Hematopoietic multipotent progenitor cell treated with erythropoietin and hydrocortisone succinate and interleukin-3 and kit ligand, for 6 days (in vitro differentiated cells): ENCODE data around the gene IFNGR2.

Source experiments
- DNase-seq: peaks from one replicate; pipeline ENCODE4 v3.0.0-alpha.2; 2015

Gene IFNGR2

GRCh38 chr21:33403128-33403785 is at the start of gene IFNGR2:
Gene IFNGR2, plus strand, starts transcription at chr21:33403413. Its CDS starts 131 bp downstream, at chr21:33403544.
- DNase-seq, result peak; percentile 61

- DNase-seq, result no peak
Measured at GRCh38 chr21:33355355-33355754, 47.9 kb upstream of the IFNGR2 start.

- DNase-seq, result no peak
Measured at GRCh38 chr21:33355996-33356395, 47.2 kb upstream of the IFNGR2 start.

GRCh38 chr21:33357177-33357576 is 46.0 kb upstream of the IFNGR2 start:
- DNase-seq, result no peak

GRCh38 chr21:33359446-33359845 is 43.8 kb upstream of the IFNGR2 start:
- no peak for DNase-seq

- DNase-seq, result no peak
Measured at GRCh38 chr21:33360281-33360680, 42.9 kb upstream of the IFNGR2 start.

GRCh38 chr21:33360881-33361602 is 42.2 kb upstream of the IFNGR2 start:
- DNase-seq, result peak; percentile 83

GRCh38 chr21:33362044-33362555 is 41.1 kb upstream of the IFNGR2 start:
- DNase-seq, result peak; percentile 80

- peak; percentile 65 for DNase-seq
Measured at GRCh38 chr21:33363911-33364609, 39.2 kb upstream of the IFNGR2 start.

GRCh38 chr21:33364830-33365229 is 38.4 kb upstream of the IFNGR2 start:
- no peak for DNase-seq

GRCh38 chr21:33367309-33367973 is 35.8 kb upstream of the IFNGR2 start:
- no peak for DNase-seq

GRCh38 chr21:33368124-33368523 is 35.1 kb upstream of the IFNGR2 start:
- peak; percentile 92 for DNase-seq

- no peak for DNase-seq
Measured at GRCh38 chr21:33368576-33368975, 34.6 kb upstream of the IFNGR2 start.

GRCh38 chr21:33369586-33369985 is 33.6 kb upstream of the IFNGR2 start:
- DNase-seq, result no peak

GRCh38 chr21:33370305-33370704 is 32.9 kb upstream of the IFNGR2 start:
- DNase-seq, result no peak

GRCh38 chr21:33371366-33371765 is 31.8 kb upstream of the IFNGR2 start:
- no peak for DNase-seq

- no peak for DNase-seq
Measured at GRCh38 chr21:33372582-33372981, 30.6 kb upstream of the IFNGR2 start.

- DNase-seq, result no peak
Measured at GRCh38 chr21:33373451-33373850, 29.8 kb upstream of the IFNGR2 start.

GRCh38 chr21:33374080-33374449 is 29.1 kb upstream of the IFNGR2 start:
- DNase-seq, result no peak

- peak; percentile 81 for DNase-seq
Measured at GRCh38 chr21:33374450-33375096, 28.6 kb upstream of the IFNGR2 start.

GRCh38 chr21:33375101-33375644 is 28.0 kb upstream of the IFNGR2 start:
- DNase-seq, result no peak

GRCh38 chr21:33377221-33377920 is 25.8 kb upstream of the IFNGR2 start:
- no peak for DNase-seq
